Measurements from ENCODE around the gene LRRC4C.
"Not testable (repeated sequence)": the region's sequence is repeated elsewhere in the genome, so short reads cannot be mapped to it uniquely, and the experiment has no call there.

LRRC4C gene

GRCh38 chr11:40203606-40204005 is 1255.8 kb downstream of the LRRC4C start:
- no peak for DNase-seq

- DNase-seq, result no peak
These were observed 1256.7 kb downstream of the LRRC4C start for GRCh38 chr11:40202589-40203270.

- not testable (repeated sequence) for DNase-seq
These were observed 1266.9 kb downstream of the LRRC4C start for GRCh38 chr11:40192590-40192989.

GRCh38 chr11:40190294-40190693 is 1269.2 kb downstream of the LRRC4C start:
- DNase-seq, result no peak

GRCh38 chr11:40188848-40189247 is 1270.6 kb downstream of the LRRC4C start:
- DNase-seq, result no peak

- no peak for DNase-seq
These were observed 1272.2 kb downstream of the LRRC4C start for GRCh38 chr11:40187295-40187694.

GRCh38 chr11:40186437-40187263 is 1272.8 kb downstream of the LRRC4C start:
- no peak for DNase-seq

GRCh38 chr11:40185793-40186192 is 1273.7 kb downstream of the LRRC4C start:
- DNase-seq, result no peak

GRCh38 chr11:40183073-40184064 is 1276.1 kb downstream of the LRRC4C start:
- DNase-seq, result no peak

- DNase-seq, result no peak
These were observed 1279.9 kb downstream of the LRRC4C start for GRCh38 chr11:40179541-40179940.

- DNase-seq, result no peak
These were observed 1281.0 kb downstream of the LRRC4C start for GRCh38 chr11:40178470-40178869.

- no peak for DNase-seq
These were observed 1283.5 kb downstream of the LRRC4C start for GRCh38 chr11:40175980-40176379.

- DNase-seq, result no peak
These were observed 1289.4 kb downstream of the LRRC4C start for GRCh38 chr11:40170078-40170477.

GRCh38 chr11:40168414-40168813 is 1291.0 kb downstream of the LRRC4C start:
- DNase-seq, result no peak

GRCh38 chr11:40167805-40168204 is 1291.6 kb downstream of the LRRC4C start:
- not testable (repeated sequence) for DNase-seq

- no peak for DNase-seq
These were observed 1292.6 kb downstream of the LRRC4C start for GRCh38 chr11:40166892-40167291.

GRCh38 chr11:40162901-40163883 is 1296.3 kb downstream of the LRRC4C start:
- DNase-seq, result no peak

- DNase-seq, result no peak
These were observed 1297.5 kb downstream of the LRRC4C start for GRCh38 chr11:40161854-40162410.

- DNase-seq, result no peak
These were observed 1299.0 kb downstream of the LRRC4C start for GRCh38 chr11:40160418-40160817.

- no peak for DNase-seq
These were observed 1309.7 kb downstream of the LRRC4C start for GRCh38 chr11:40149721-40150120.

- DNase-seq, result no peak
These were observed 1318.9 kb downstream of the LRRC4C start for GRCh38 chr11:40140560-40140959.

All from NCI-H2171 (cell line).